Hepatocyte (in vitro differentiated cells): Measurements from ENCODE around the gene USP49. TPM values are rescaled to one million over a fixed set of nuclear protein-coding genes. Genes with fewer than 3 reads are reported as not detected.

Experiments
- DNase-seq: peaks from one replicate; pipeline ENCODE4 v3.0.0-alpha.2; 2016; ENCODE audit warnings: low spot score
- H2AFZ ChIP-seq: fragments of 200-600 bp; sonication (generic); 2 replicates; pipeline ENCODE4 v1.6.0; 2016; ENCODE audit warnings: antibody characterized with exemption, mild to moderate bottlenecking
- H3K27ac ChIP-seq: fragments of 200-600 bp; sonication (generic); 2 replicates; pipeline ENCODE4 v1.5.1; 2016; ENCODE audit warnings: mild to moderate bottlenecking
- H3K27me3 ChIP-seq: fragments of 200-600 bp; sonication (generic); 2 replicates; pipeline ENCODE4 v1.6.1; 2016
- H3K36me3 ChIP-seq: fragments of 200-600 bp; sonication (generic); replicated peaks from 2 replicates; pipeline ENCODE4 v1.5.1; 2016; ENCODE audit warnings: low read depth; ENCODE audit not compliant: insufficient read depth
- H3K4me1 ChIP-seq: fragments of 200-600 bp; sonication (generic); 2 replicates; pipeline ENCODE4 v1.5.1; 2016; ENCODE audit warnings: mild to moderate bottlenecking, moderate library complexity; ENCODE audit not compliant: insufficient read depth
- H3K4me2 ChIP-seq: fragments of 200-600 bp; sonication (generic); 2 replicates; pipeline ENCODE4 v1.6.0; 2016
- H3K4me3 ChIP-seq: fragments of 200-600 bp; sonication (generic); 2 replicates; pipeline ENCODE4 v1.5.1; 2016; ENCODE audit warnings: mild to moderate bottlenecking
- H3K79me2 ChIP-seq: fragments of 200-600 bp; sonication (generic); 2 replicates; pipeline ENCODE4 v1.6.0; 2017; ENCODE audit warnings: mild to moderate bottlenecking
- H3K9me2 ChIP-seq: fragments of 200-600 bp; sonication (generic); replicated peaks from 2 replicates; pipeline ENCODE4 v1.6.0; 2017; ENCODE audit warnings: mild to moderate bottlenecking; ENCODE audit not compliant: insufficient read depth
- H3K9me3 ChIP-seq: fragments of 200-600 bp; sonication (generic); 2 replicates; pipeline ENCODE4 v1.5.1; 2016; ENCODE audit warnings: low read depth, mild to moderate bottlenecking
- H4K20me1 ChIP-seq: fragments of 200-600 bp; sonication (generic); 2 replicates; pipeline ENCODE4 v1.6.0; 2016; ENCODE audit warnings: mild to moderate bottlenecking; ENCODE audit not compliant: insufficient read depth, poor library complexity, severe bottlenecking
- EZH2 ChIP-seq: fragments of 200-600 bp; sonication (generic); IDR thresholded peaks from 2 replicates; pipeline ENCODE4 v1.6.1; 2016; ENCODE audit warnings: antibody characterized with exemption, mild to moderate bottlenecking, borderline replicate concordance
- EZH2phosphoT487 ChIP-seq: fragments of 200-600 bp; sonication (generic); IDR thresholded peaks from one replicate; pipeline ENCODE4 v1.6.1; 2018; ENCODE audit warnings: antibody characterized with exemption, mild to moderate bottlenecking, low read depth, moderate library complexity; ENCODE audit not compliant: unreplicated experiment, severe bottlenecking
- WGBS: methylation state at CpG from one replicate; pipeline ENCODE4 v1.1.6; 2016; ENCODE audit warnings: low lambda C conversion rate; ENCODE audit errors: missing lambda C conversion rate; 5-methylcytosine and 5-hydroxymethylcytosine counted together
- polyA plus RNA-seq: library from polyadenylated mRNA; unstranded; fragments of >200 nt; fragmentation: Nextera tagmentation; extraction: Ambion mirVana; gene quantifications from 2 replicates; pipeline ENCODE4 v1.2.1, GENCODE V29; 2016
- total RNA-seq: library from RNA; depleted of rRNA; stranded (reverse); fragments of >200 nt; gene quantifications from 2 replicates; pipeline ENCODE4 v1.2.3, GENCODE V29; 2014
- TF ChIP-seq, protein P1 (sequence below): fragments of 200-600 bp; sonication (generic); IDR thresholded peaks from 2 replicates; pipeline ENCODE4 v1.5.1; 2016; ENCODE audit warnings: antibody characterized with exemption, mild to moderate bottlenecking; ENCODE audit not compliant: poor library complexity

The USP49 gene
- total and polyA plus RNA-seq, 2 experiments from 2014 or later: 1.0 to 2.4 TPM

DNA sequence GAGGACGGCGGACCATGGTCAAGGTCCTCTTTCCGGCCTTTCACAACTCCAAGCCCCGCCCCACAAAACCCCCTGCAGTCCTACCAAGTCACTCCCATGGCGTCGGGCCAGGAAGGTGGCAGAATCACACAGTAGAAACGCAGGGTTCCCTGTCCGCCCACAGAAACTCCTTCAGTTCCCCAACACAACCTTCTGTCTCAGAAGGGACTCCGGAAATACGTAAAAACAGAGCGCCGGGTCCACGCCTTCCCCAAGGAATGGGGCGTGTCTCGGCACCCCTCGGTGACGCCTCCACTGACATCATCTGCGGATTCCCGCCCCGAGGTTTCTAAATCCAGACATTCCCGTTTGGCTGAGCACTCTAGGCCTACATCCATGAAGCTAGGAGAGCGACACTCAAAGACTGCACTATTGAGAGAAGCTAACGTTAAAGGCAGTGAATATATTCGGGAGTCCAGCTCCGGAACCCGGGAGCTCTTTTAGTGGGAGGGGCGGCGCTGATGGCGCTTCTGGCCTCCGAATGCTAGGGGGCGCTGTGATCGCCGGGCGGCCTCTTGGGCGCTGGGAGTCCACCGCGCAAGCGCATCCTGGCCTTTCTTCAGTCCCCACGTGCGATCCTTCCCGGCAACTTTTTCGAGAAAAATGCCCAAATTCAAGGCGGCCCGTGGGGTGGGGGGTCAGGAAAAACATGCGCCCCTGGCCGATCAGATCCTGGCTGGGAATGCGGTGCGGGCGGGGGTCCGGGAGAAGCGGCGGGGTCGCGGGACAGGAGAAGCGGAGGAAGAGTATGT is 25.9 kb upstream of the USP49 start, which contains the start of the genes BYSL and MED20:
TSS of gene BYSL (plus strand) at position 579 of the 791 bp plus-strand sequence. CDS start at position 643, 64 bp downstream.
TSS of gene MED20 (minus strand) at position 219 of the 791 bp plus-strand sequence. CDS start at position 98, 121 bp downstream.
- Histone ChIP-seq H3K27ac (peak within 1 kb of the TSS; percentile 97), H4K20me1 (no peaks in the 10 kb centered on the region), H2AFZ (peak within 1 kb of the TSS; percentile 57), H3K36me3 (no peaks in the 10 kb centered on the region), H3K4me3 (peak within 1 kb of the TSS; percentile 47), H3K4me1 (peaks cover 20% of the 10 kb centered on the region), H3K4me2 (peak within 1 kb of the TSS; percentile 91), H3K9me2 (no peaks in the 10 kb centered on the region), H3K79me2 (peaks cover 81% of the 10 kb centered on the region), H3K9me3 (no peaks in the 10 kb centered on the region), H3K27me3 (no peaks in the 10 kb centered on the region)
- 1% methylated on average over 51 of the region's 55 CpGs for WGBS
- peak; percentile 97 for DNase-seq
- no peak for TF ChIP-seq EZH2
- TF ChIP-seq, protein P1, sequence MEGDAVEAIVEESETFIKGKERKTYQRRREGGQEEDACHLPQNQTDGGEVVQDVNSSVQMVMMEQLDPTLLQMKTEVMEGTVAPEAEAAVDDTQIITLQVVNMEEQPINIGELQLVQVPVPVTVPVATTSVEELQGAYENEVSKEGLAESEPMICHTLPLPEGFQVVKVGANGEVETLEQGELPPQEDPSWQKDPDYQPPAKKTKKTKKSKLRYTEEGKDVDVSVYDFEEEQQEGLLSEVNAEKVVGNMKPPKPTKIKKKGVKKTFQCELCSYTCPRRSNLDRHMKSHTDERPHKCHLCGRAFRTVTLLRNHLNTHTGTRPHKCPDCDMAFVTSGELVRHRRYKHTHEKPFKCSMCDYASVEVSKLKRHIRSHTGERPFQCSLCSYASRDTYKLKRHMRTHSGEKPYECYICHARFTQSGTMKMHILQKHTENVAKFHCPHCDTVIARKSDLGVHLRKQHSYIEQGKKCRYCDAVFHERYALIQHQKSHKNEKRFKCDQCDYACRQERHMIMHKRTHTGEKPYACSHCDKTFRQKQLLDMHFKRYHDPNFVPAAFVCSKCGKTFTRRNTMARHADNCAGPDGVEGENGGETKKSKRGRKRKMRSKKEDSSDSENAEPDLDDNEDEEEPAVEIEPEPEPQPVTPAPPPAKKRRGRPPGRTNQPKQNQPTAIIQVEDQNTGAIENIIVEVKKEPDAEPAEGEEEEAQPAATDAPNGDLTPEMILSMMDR: peak; percentile 100

DNA sequence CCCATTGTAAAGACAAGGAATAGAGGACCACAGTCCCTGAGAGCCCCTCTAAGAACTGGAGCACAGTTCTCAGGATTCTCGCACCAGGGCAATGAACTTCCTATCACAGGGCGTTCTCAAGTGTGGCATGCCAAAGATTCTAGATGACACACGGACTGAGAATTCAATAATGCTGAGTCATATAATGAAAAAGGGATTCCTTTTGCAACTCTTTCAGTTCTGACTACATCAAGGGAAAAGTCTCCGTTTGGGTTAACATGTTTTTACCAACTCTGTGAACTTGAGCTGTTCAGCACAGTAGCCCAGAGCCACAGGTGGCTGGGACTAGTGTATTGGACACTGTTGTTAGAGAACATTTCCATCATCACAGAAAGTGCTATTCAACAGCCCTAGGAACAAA is 22.4 kb upstream of the USP49 start:
- TF ChIP-seq EZH2: no peak
- TF ChIP-seq EZH2phosphoT487: no peak
- TF ChIP-seq, protein P1: no peak
- Histone ChIP-seq H3K36me3 (no peaks in the 10 kb centered on the region), H3K79me2 (peaks cover 67% of the 10 kb centered on the region), H3K9me3 (no peaks in the 10 kb centered on the region), H3K9me2 (no peaks in the 10 kb centered on the region), H3K27me3 (no peaks in the 10 kb centered on the region), H3K27ac (no peak overlapping the region), H3K4me3 (no peak overlapping the region), H3K4me2 (no peak overlapping the region), H2AFZ (no peak overlapping the region), H4K20me1 (no peaks in the 10 kb centered on the region), H3K4me1 (peaks cover 15% of the 10 kb centered on the region)
- DNase-seq: no peak
- WGBS: 63% methylated on average over 4 of the region's 4 CpGs

DNA sequence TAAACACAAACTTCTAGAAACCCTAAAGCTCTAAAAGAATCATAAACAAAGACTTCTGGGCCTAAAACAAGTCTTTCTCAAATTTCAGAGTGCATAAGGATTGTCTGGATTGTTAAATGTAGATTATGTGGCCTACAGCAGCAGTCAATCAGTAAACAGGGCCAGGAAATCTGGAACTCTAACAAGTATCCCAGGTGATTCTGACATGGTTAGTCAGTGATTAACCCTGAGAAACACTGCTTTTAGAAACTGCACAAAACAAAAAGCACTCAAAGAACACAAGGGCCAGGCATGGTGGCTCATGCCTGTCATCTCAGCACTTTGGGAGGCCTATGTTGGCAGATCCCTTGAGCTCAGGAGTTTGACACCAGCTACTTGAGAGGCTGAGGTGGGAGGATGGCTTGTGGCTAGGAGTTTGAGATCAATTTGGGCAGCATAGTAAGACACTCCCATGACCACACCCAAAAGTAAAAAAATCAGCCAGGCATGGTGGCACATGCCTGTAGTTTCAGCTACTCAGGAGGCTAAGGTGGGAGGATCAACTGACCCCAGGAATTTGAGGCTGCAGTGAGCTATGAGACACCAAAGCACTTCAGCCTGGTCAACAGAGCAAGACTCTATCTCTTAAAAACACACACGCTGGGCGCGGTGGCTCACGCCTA is 19.8 kb upstream of the USP49 start:
- no peak for TF ChIP-seq EZH2
- Histone ChIP-seq H3K27me3 (no peaks in the 10 kb centered on the region), H3K9me2 (no peaks in the 10 kb centered on the region), H3K9me3 (no peaks in the 10 kb centered on the region), H3K4me3 (no peak overlapping the region), H3K36me3 (no peaks in the 10 kb centered on the region), H3K79me2 (peaks cover 50% of the 10 kb centered on the region), H3K4me1 (peaks cover 8% of the 10 kb centered on the region), H2AFZ (no peak overlapping the region), H3K4me2 (no peak overlapping the region), H3K27ac (no peak overlapping the region), H4K20me1 (no peaks in the 10 kb centered on the region)
- WGBS: 94% methylated on average over 4 of the region's 4 CpGs
- DNase-seq: no peak

DNA sequence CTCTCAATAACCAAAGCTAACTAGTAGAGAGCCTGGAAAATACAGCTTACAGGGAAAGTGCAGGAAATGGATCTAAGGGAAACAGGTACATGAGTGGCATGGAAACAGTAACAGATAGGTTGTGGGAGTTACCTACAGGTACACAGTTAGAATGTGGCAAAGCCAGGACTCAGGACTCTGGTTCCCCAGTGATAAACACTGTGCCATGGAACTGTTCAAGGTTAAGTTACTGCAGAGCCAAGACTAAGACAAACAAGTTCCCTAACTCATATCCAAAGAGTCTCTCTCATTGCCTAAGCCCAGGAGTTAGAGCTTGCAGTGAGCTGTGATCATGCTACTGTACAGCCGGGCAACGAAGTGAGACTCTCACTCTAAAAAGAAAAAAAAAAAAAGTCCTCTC is 19.2 kb upstream of the USP49 start:
- Histone ChIP-seq H3K36me3 (no peaks in the 10 kb centered on the region), H3K4me2 (no peak overlapping the region), H3K4me1 (peaks cover 2% of the 10 kb centered on the region), H3K9me3 (no peaks in the 10 kb centered on the region), H3K27me3 (no peaks in the 10 kb centered on the region), H3K4me3 (no peak overlapping the region), H3K27ac (no peak overlapping the region), H2AFZ (no peak overlapping the region), H4K20me1 (no peaks in the 10 kb centered on the region), H3K9me2 (no peaks in the 10 kb centered on the region), H3K79me2 (peaks cover 44% of the 10 kb centered on the region)
- DNase-seq: no peak
- TF ChIP-seq EZH2phosphoT487 (no peak), EZH2 (no peak)
- TF ChIP-seq, protein P1: no peak
- 90% methylated on average over 2 of the region's 2 CpGs for WGBS
